SHP77 treated with DMSO at 0.1 percent for 48 hours (cell line): ENCODE data around the gene SLC37A1.
A peak's percentile ranks its signal among the peaks of the same experiment; 100 is the strongest.

ENCODE experiments used
- DNase-seq: peaks from one replicate; lab custom pipeline; 2025; lab: John Stamatoyannopoulos, UW

Gene SLC37A1

DNA sequence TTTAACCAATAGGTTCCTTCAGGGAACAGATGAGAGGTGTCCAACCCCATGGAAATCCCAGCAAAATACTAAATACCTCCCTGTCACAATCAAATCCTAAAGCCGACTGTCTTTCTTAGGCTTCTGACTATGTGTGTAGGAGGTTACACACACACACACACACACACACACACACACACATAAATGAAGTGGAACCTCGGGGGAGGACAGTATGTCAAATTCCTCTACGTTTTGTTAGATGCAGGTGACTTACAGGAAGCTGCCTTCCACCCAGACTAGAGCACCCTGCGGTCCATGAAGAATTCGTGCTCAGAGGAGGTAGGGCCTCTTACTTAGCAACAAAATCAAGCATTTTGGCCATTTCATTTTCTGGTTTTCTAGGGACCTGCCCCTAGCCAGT lies 34.1 kb upstream of the SLC37A1 start:
- DNase-seq: no peak

GRCh38 chr21:42480736-42481135 lies 32.9 kb upstream of the SLC37A1 start:
- no peak for DNase-seq

GRCh38 chr21:42481169-42481568 lies 32.5 kb upstream of the SLC37A1 start:
- DNase-seq: no peak

DNA sequence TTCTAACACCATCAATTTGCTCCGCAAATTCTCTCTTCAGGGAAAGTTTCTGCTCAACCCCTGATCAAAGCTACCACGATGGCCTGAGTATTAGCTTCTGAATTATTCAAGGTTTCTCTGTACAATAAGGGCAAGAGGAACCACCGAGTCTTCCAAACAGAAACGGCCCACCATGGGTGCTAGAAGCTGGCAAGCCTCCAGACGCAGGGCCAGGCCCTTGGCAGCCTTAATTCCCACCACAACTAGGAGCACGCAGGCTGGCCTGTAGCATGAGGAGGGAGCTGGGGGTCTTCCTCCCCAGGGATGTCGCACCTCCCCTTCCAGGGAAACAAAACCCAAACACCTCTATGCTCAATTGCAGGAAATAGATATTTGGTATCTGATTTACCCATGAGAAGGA lies 28.7 kb upstream of the SLC37A1 start:
- no peak for DNase-seq

DNA sequence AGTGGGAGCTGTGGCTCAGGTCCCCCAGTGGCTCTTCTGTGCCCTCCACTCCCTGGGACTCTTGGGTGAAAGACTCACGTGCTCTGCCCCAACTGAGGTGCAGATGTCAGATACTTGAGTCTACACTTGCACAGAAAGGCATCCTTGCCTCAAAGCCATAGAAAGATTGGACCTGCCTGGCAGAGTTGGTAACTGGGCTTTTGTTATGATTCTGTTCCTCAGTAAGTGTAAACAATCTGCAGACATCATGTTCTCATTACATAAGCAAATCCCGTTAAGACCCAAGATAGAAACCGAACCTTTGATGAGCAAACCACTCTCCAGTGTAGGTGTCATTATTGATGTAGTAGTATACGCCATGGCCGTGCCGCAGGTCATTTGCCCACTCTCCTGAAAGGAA lies 27.6 kb upstream of the SLC37A1 start:
- no peak for DNase-seq

GRCh38 chr21:42486531-42486930 lies 27.1 kb upstream of the SLC37A1 start:
- no peak for DNase-seq

- DNase-seq: no peak
These were observed 24.6 kb upstream of the SLC37A1 start for GRCh38 chr21:42489006-42489563.

GRCh38 chr21:42489991-42490390 lies 23.7 kb upstream of the SLC37A1 start:
- DNase-seq: no peak

- DNase-seq: no peak
These were observed 22.9 kb upstream of the SLC37A1 start for GRCh38 chr21:42490720-42491119.

GRCh38 chr21:42491328-42491727 lies 22.3 kb upstream of the SLC37A1 start:
- DNase-seq: no peak

DNA sequence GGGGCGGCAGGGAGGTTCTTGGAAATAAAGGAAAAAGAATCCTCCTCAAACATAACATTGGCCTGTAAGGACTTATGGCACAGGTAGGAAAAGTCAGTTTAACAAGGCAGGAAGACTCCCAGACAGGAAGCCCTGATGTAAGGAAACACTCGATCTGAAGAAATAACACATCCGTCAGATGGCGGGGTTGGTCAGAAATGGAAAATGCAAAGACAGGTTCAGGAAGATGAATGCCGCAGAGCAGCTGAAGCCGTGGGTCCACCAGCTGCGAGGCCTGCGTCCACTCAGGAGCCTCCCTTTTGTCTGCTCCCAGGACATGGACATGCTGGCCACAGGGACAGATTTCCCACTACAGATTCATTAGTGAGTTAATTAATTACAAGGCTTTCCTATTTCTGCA lies 21.5 kb upstream of the SLC37A1 start:
- DNase-seq: no peak

DNA sequence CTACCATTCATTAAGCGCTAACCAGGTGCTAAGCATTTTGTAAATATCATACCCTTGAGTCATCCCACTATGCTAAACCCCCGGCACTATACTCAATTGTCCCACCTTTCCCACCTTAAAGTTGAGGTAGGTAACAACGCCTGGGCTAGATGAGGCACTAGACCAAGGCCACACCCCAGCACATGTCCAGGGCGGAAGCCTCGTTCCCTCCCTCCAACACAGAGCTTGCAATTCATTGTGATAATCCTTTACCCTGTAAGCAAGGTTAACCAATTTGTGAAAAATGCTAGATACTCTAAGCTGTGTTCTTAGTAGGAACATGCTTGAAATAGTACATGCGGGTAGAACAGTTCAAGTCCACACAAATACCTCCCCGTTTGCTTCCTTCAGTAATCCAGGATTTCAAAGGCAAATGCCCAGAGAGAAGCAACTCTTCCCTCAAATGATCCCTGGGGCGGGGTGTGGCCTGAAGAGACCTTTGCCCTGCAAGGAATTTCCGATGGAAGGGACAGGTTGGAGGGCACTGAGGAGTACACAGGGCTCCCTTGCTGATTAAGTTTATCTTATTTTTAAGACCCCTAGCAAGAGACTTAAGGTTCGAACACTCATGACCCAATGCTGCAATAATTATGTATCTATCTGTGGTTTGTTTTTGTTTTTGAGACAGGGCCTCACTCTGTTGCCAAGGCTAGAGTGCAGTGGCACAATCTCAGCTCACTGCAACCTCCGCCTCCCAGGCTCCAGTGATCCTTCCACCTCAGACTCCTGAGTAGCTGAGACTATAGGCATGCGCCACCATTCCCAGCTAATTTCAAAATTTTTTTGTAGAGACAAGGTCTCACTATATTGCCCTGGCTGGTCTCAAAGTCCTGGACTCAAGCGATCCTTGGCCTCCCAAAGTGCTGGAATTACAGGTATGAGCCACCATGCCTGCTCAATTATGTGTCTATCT lies 20.3 kb upstream of the SLC37A1 start:
- no peak for DNase-seq

GRCh38 chr21:42495027-42495426 lies 18.6 kb upstream of the SLC37A1 start:
- no peak for DNase-seq

GRCh38 chr21:42495765-42496119 lies 17.9 kb upstream of the SLC37A1 start:
- DNase-seq: no peak

- DNase-seq: peak; percentile 97
These were observed 17.4 kb upstream of the SLC37A1 start, which contains the start of gene RSPH1 for GRCh38 chr21:42496120-42496838. TSS of gene RSPH1 (minus strand) at chr21:42496224. CDS start at chr21:42496186, 38 bp downstream.

DNA sequence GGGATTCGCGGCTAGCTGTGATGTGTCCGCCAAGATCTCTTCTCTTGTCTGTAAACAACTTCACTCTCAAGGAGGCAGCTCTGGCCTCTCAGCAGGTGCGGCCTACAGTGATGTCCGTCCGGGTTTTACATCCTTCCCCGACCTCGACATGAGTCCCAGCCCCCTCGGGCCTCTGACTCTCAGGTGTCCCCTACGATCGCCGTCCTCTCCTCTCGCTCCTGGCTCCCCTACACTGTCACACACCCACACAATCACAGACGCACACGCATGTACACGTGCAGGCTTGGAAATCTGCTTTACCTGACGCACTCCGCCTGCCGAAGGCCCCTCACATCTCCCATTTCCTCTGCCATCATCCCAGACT lies 16.8 kb upstream of the SLC37A1 start:
- DNase-seq: no peak

DNA sequence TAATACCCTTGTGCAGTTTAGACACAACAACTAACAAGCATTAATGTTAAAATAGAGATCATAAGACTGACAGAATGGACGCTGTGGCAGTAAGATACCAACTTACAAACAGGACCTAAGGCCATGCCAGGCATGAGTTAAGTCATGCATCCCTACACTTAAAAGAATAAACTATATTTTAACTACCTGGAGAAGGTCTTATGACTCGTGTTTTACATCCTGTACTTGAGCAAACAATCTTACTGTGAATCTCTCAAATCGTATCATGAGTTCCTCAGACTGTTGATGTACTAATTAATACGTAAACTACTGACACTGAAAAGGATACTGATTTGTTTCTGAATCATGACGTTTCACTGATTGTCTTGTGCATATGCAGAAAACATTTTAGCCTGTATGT lies 15.6 kb upstream of the SLC37A1 start:
- DNase-seq: no peak

- DNase-seq: no peak
These were observed 14.1 kb upstream of the SLC37A1 start for GRCh38 chr21:42499444-42500112.

GRCh38 chr21:42500225-42500624 lies 13.4 kb upstream of the SLC37A1 start:
- DNase-seq: no peak

DNA sequence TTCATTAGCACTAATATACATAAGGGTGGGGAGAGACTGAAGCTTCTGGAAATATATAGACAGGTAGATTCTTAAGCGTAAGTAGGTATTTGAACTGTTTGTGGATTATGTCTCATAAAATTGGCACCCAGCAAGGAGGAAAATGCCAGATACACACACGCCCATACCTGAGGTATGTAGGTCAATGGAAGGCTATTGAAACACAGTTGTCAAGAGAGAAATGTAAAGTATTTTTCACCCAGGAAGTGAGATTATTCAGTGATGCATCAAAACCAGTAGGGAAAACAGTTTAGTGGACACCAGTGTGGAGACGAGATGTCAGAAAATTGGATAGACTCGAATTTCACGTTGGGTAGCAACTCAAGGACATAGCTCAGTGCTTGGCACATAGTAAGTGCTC lies 12.9 kb upstream of the SLC37A1 start:
- no peak for DNase-seq

DNA sequence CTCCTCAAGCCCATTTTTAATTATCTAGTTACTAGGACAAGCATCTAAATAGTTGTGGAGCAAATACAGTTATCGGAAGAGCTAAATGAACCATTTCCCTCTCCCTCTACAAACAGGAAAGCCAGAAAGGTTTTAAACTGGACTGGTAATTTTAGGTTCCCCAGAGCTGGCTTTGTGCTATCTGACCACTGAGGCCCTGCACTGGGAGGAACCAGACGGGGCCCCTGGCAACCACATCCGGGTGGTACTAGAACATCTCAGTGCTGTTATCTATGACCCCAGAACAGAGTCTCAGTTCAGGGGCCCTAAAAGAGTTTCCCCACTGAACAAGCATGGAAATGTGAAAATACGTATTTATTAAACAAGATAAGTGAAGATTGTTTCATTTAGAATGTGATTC lies 9.9 kb upstream of the SLC37A1 start:
- no peak for DNase-seq

- DNase-seq: no peak
These were observed 8.4 kb upstream of the SLC37A1 start for GRCh38 chr21:42505090-42505726.
